KMS-11 (cell line): ENCODE results near the gene AGPAT4.

ENCODE experiments used
- H2AFZ ChIP-seq: fragments of 200-600 bp; sonication (generic); 2 replicates; pipeline ENCODE4 v1.6.1; 2016; ENCODE audit warnings: antibody characterized with exemption, mixed run types, low read depth
- H3K27ac ChIP-seq: fragments of 200-600 bp; sonication (generic); 2 replicates; pipeline ENCODE4 v1.6.1; 2016; ENCODE audit warnings: mild to moderate bottlenecking, mixed run types
- H3K27me3 ChIP-seq: fragments of 200-600 bp; sonication (generic); 2 replicates; pipeline ENCODE4 v1.6.1; 2017; ENCODE audit warnings: mild to moderate bottlenecking, low read depth, mixed run types, moderate library complexity; ENCODE audit not compliant: insufficient read depth
- H3K36me3 ChIP-seq: fragments of 200-600 bp; sonication (generic); 2 replicates; pipeline ENCODE4 v1.6.1; 2017; ENCODE audit warnings: mild to moderate bottlenecking, mixed run types; ENCODE audit not compliant: insufficient read depth
- H3K4me1 ChIP-seq: fragments of 200-600 bp; sonication (generic); 2 replicates; pipeline ENCODE4 v1.6.1; 2016; ENCODE audit warnings: mild to moderate bottlenecking, low read depth, mixed run types; ENCODE audit not compliant: poor library complexity, severe bottlenecking
- H3K4me2 ChIP-seq: fragments of 200-600 bp; sonication (generic); 2 replicates; pipeline ENCODE4 v1.7.0; 2016; ENCODE audit warnings: mild to moderate bottlenecking, mixed run types
- H3K4me3 ChIP-seq: fragments of 200-600 bp; sonication (generic); IDR thresholded peaks from 2 replicates; pipeline ENCODE4 v1.6.1; 2017; ENCODE audit warnings: low read depth, low read length, mixed read lengths; ENCODE audit not compliant: insufficient read depth
- H3K79me2 ChIP-seq: fragments of 200-600 bp; sonication (generic); 2 replicates; pipeline ENCODE4 v1.6.1; 2016; ENCODE audit warnings: low read depth, mixed run types; ENCODE audit not compliant: insufficient read depth
- H3K9ac ChIP-seq: fragments of 200-600 bp; sonication (generic); 2 replicates; pipeline ENCODE4 v1.6.1; 2016; ENCODE audit warnings: mild to moderate bottlenecking, mixed run types
- H4K20me1 ChIP-seq: fragments of 200-600 bp; sonication (generic); 2 replicates; pipeline ENCODE4 v1.6.1; 2016; ENCODE audit warnings: mild to moderate bottlenecking, mixed run types; ENCODE audit not compliant: insufficient read depth
- TF ChIP-seq, protein P1 (sequence below): fragments of 200-600 bp; sonication (generic); conservative IDR thresholded peaks from 2 replicates; pipeline ENCODE4 v1.6.1; 2017; ENCODE audit warnings: low read depth, mild to moderate bottlenecking, antibody characterized with exemption, low read length, moderate library complexity, mixed read lengths

The AGPAT4 gene

DNA sequence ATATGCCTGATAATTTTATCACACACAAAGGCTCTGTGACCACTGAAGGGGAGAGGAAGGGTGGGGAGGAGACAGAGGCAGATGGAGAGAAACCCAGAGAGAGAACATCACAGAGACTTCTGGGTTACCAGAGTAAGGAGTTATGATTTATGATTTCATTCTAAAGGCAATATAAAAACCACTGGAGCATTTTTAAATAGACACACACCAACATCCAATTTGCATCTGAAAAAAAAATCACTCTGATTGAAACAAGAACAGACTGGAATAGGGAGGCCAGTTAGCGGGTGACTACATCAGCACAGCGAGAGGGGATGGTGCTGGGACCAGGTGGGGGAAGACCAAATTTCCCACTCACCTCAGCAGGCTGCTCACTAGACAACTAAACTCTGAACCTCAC lies 104.8 kb downstream of the AGPAT4 start:
- TF ChIP-seq, protein P1, sequence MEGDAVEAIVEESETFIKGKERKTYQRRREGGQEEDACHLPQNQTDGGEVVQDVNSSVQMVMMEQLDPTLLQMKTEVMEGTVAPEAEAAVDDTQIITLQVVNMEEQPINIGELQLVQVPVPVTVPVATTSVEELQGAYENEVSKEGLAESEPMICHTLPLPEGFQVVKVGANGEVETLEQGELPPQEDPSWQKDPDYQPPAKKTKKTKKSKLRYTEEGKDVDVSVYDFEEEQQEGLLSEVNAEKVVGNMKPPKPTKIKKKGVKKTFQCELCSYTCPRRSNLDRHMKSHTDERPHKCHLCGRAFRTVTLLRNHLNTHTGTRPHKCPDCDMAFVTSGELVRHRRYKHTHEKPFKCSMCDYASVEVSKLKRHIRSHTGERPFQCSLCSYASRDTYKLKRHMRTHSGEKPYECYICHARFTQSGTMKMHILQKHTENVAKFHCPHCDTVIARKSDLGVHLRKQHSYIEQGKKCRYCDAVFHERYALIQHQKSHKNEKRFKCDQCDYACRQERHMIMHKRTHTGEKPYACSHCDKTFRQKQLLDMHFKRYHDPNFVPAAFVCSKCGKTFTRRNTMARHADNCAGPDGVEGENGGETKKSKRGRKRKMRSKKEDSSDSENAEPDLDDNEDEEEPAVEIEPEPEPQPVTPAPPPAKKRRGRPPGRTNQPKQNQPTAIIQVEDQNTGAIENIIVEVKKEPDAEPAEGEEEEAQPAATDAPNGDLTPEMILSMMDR, result no peak
- Histone ChIP-seq H3K4me3 (no peak overlapping the region), H2AFZ (no peak overlapping the region), H3K36me3 (no peaks in the 10 kb centered on the region), H3K27ac (no peak overlapping the region), H3K9ac (no peak overlapping the region), H3K4me2 (no peak overlapping the region), H3K4me1 (no peaks in the 10 kb centered on the region), H4K20me1 (no peaks in the 10 kb centered on the region), H3K27me3 (no peaks in the 10 kb centered on the region), H3K79me2 (no peaks in the 10 kb centered on the region)

GRCh38 chr6:161168281-161168891 lies 105.5 kb downstream of the AGPAT4 start:
- no peak overlapping the region for H3K27ac ChIP-seq
- no peak overlapping the region for H2AFZ ChIP-seq
- no peak overlapping the region for H3K4me2 ChIP-seq
- H3K79me2 ChIP-seq, result no peaks in the 10 kb centered on the region
- TF ChIP-seq, protein P1, result no peak
- no peaks in the 10 kb centered on the region for H4K20me1 ChIP-seq
- no peaks in the 10 kb centered on the region for H3K36me3 ChIP-seq
- no peak overlapping the region for H3K4me3 ChIP-seq
- H3K4me1 ChIP-seq, result no peaks in the 10 kb centered on the region
- no peak overlapping the region for H3K9ac ChIP-seq
- no peaks in the 10 kb centered on the region for H3K27me3 ChIP-seq

DNA sequence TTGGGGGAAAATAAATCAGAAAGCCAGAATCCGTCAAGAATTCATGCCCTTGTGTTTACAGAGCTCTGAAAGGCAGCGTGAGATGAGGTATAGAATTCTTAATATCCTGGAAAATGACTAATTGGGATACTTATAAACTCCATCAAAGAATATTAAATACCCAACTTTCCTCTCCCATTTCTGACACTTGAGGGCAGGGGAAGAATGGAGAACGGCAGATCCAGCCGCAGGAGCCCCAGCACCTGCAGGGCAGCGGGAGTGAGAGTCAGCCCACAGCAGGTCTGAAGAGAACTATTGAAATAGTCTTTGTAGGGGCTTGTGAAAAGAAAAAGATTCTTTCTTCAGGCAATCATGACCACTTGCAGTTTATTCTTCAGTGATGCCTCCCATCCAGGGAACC lies 107.2 kb downstream of the AGPAT4 start:
- H3K27ac ChIP-seq, result no peak overlapping the region
- no peaks in the 10 kb centered on the region for H3K4me1 ChIP-seq
- H4K20me1 ChIP-seq, result no peaks in the 10 kb centered on the region
- TF ChIP-seq, protein P1, result no peak
- no peak overlapping the region for H3K4me3 ChIP-seq
- no peaks in the 10 kb centered on the region for H3K36me3 ChIP-seq
- H2AFZ ChIP-seq, result no peak overlapping the region
- H3K27me3 ChIP-seq, result no peaks in the 10 kb centered on the region
- H3K9ac ChIP-seq, result no peak overlapping the region
- no peaks in the 10 kb centered on the region for H3K79me2 ChIP-seq
- H3K4me2 ChIP-seq, result no peak overlapping the region

GRCh38 chr6:161166176-161166575 lies 107.7 kb downstream of the AGPAT4 start:
- Histone ChIP-seq H3K27ac (no peak overlapping the region), H2AFZ (no peak overlapping the region), H3K4me2 (no peak overlapping the region), H3K27me3 (no peaks in the 10 kb centered on the region), H3K4me3 (no peak overlapping the region), H3K79me2 (no peaks in the 10 kb centered on the region), H3K9ac (no peak overlapping the region), H4K20me1 (no peaks in the 10 kb centered on the region), H3K4me1 (no peaks in the 10 kb centered on the region), H3K36me3 (no peaks in the 10 kb centered on the region)
- TF ChIP-seq, protein P1, result no peak
